MM.1S (cell line): Measurements from ENCODE around the gene THAP7.

Experiments
- EZH2 ChIP-seq: fragments of 300-600 bp; sonication (generic); optimal IDR thresholded peaks from 2 replicates; pipeline ENCODE3; 2017; ENCODE audit warnings: low read depth, mild to moderate bottlenecking, antibody characterized with exemption, low read length, mixed read lengths
- TF ChIP-seq, protein P1 (sequence below): fragments of 300-600 bp; sonication (generic); IDR thresholded peaks from 2 replicates; pipeline ENCODE4 v1.5.1; 2016; ENCODE audit warnings: antibody characterized with exemption, low read length, mixed read lengths

DNA sequence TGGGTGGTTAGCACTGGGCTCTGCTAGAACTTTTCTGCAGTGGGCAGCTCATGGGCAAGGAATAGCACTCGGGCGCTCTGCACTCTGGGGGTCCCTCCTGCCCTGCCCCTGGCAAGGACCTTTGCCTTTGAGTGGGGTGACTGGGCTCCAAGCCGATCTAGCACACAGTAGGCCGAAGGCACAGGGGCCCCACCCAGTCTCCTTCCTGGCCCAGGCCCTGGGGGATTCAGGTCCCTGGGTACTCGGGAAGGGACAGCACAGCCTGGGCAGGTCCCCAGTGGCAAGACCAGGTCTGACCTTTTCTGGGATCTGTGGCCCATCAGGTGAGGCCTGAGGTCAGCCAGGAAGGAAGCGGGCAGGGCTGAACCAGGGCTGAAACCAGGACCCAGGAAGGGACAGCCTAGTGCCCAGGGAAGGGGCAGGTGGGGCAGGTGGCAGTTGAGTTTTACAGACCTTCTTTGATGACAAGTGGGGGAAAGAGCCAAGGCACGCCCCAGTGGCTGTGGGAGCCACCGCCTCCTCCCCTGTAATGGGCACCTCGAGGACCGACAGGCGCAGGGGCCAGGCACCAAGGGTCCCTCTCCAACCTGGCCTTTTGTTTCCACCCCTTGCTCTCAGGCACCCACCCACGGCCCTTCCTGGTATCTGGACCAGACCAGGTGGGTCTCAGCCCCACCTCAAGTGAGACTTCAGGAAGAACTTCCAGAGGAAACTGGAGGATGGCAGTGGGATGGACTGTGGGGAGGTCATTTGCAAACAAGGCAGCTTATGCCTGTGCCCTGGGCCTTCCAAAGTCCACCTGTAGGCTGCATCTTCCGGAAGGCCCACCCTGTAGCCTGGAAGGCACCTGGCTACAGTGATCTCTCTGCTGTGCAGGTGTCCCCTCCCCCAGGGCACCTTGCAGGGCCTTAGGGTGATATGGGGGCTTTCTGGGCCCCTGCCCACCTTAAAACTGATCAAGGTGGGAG lies 35.7 kb downstream of the THAP7 start:
- TF ChIP-seq, protein P1, sequence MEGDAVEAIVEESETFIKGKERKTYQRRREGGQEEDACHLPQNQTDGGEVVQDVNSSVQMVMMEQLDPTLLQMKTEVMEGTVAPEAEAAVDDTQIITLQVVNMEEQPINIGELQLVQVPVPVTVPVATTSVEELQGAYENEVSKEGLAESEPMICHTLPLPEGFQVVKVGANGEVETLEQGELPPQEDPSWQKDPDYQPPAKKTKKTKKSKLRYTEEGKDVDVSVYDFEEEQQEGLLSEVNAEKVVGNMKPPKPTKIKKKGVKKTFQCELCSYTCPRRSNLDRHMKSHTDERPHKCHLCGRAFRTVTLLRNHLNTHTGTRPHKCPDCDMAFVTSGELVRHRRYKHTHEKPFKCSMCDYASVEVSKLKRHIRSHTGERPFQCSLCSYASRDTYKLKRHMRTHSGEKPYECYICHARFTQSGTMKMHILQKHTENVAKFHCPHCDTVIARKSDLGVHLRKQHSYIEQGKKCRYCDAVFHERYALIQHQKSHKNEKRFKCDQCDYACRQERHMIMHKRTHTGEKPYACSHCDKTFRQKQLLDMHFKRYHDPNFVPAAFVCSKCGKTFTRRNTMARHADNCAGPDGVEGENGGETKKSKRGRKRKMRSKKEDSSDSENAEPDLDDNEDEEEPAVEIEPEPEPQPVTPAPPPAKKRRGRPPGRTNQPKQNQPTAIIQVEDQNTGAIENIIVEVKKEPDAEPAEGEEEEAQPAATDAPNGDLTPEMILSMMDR = no peak
- TF ChIP-seq EZH2 = no peak
